Measurements from ENCODE around the gene DIP2A.

DIP2A gene

DNA sequence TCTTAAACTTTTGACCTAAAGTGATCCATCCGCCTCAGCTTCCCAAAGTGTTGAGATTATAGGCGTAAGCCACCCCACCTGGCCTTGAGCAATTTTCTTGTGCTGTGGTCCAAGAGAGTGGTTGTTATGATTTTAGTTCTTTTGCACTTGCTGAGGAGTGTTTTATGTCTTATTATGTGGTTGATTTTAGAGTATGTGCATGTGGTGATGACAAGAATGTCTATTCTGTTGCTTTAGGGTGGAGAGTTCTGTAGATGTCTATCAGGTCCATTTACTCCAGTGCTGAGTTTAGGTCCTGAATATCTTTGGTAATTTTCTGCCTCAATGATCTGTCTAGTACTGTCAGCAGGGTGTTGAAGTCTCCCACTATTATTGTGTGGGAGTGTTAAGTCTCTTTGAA, 157.4 kb downstream of the DIP2A start:
- Histone ChIP-seq H3K4me3 (no peak overlapping the region), H3K9me3 (peaks cover 0 to 1% (median 0%) of the 10 kb centered on the region in 3 donors), H3K4me1 (peaks cover 0 to 3% (median under 1%) of the 10 kb centered on the region in 4 donors), H3K36me3 (no peaks in the 10 kb centered on the region), H3K27me3 (peaks cover 0 to 8% of the 10 kb centered on the region in 2 donors), H3K27ac (no peak overlapping the region)
- intact Hi-C loops (cut with DNase I; ENCODE audit: low total_unique reads): no loop called here
- TF ChIP-seq, protein P1, sequence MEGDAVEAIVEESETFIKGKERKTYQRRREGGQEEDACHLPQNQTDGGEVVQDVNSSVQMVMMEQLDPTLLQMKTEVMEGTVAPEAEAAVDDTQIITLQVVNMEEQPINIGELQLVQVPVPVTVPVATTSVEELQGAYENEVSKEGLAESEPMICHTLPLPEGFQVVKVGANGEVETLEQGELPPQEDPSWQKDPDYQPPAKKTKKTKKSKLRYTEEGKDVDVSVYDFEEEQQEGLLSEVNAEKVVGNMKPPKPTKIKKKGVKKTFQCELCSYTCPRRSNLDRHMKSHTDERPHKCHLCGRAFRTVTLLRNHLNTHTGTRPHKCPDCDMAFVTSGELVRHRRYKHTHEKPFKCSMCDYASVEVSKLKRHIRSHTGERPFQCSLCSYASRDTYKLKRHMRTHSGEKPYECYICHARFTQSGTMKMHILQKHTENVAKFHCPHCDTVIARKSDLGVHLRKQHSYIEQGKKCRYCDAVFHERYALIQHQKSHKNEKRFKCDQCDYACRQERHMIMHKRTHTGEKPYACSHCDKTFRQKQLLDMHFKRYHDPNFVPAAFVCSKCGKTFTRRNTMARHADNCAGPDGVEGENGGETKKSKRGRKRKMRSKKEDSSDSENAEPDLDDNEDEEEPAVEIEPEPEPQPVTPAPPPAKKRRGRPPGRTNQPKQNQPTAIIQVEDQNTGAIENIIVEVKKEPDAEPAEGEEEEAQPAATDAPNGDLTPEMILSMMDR (IDR thresholded peaks at IDR 0.05): no peak
- DNase-seq: no peak

DNA sequence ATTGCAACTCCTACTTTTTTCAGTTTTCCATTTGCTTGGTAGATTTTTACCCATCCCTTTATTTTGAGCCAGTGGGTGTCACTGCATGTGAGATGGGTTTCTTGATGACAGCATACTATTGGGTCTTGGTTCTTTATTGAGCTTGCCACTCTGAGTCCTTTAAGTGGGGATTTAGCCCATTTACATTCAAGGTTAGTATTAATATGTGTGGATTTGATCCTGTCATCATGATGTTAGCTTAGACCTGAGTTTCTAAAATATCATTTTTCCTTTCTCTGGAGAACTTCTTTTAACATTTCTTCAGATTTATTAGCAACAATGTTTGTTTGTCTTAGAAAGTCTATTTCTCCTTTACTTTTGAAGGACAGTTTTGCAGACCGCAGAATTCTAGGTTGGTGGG, 158.0 kb downstream of the DIP2A start:
- H3K36me3 ChIP-seq: no peaks in the 10 kb centered on the region
- peaks cover 0 to 8% of the 10 kb centered on the region in 2 donors for H3K27me3 ChIP-seq
- H3K4me1 ChIP-seq: peaks cover 0 to 9% (median 5%) of the 10 kb centered on the region in 4 donors
- intact Hi-C loops (cut with DNase I; ENCODE audit: low total_unique reads): no loop called here
- H3K27ac ChIP-seq: no peak overlapping the region
- no peak for DNase-seq
- H3K9me3 ChIP-seq: no peaks in the 10 kb centered on the region
- H3K4me3 ChIP-seq: no peak overlapping the region
- TF ChIP-seq, protein P1 (IDR thresholded peaks at IDR 0.05): no peak

- Histone ChIP-seq H3K4me3 (no peak overlapping the region), H3K4me1 (peaks cover 0 to 13% (median 11%) of the 10 kb centered on the region in 4 donors), H3K9me3 (no peaks in the 10 kb centered on the region), H3K27ac (no peak overlapping the region), H3K27me3 (peaks cover 0 to 8% of the 10 kb centered on the region in 2 donors), H3K36me3 (no peaks in the 10 kb centered on the region)
- intact Hi-C loops (cut with DNase I; ENCODE audit: low total_unique reads): no loop called here
- no peak for DNase-seq
- TF ChIP-seq, protein P1 (IDR thresholded peaks at IDR 0.05): no peak
These were observed 158.8 kb downstream of the DIP2A start for GRCh38 chr21:46617267-46618051.

- Histone ChIP-seq H3K36me3 (no peaks in the 10 kb centered on the region), H3K27ac (no peak overlapping the region), H3K4me3 (no peak overlapping the region), H3K9me3 (no peaks in the 10 kb centered on the region), H3K27me3 (peaks cover 0 to 8% of the 10 kb centered on the region in 2 donors), H3K4me1 (peaks cover 0 to 18% (median 11%) of the 10 kb centered on the region in 4 donors)
- DNase-seq: no peak
- TF ChIP-seq, protein P1 (IDR thresholded peaks at IDR 0.05): no peak
- intact Hi-C loops (cut with DNase I; ENCODE audit: low total_unique reads): no loop called here
These were observed 160.2 kb downstream of the DIP2A start for GRCh38 chr21:46618738-46619379.
